H1 (cell line): ENCODE data around the gene SCFD1.

Experiments used
- BCL11A ChIP-seq, 2 experiments: IDR thresholded peaks; one replicate each; pipeline ENCODE4 v1.6.1; 2011; ENCODE audit warnings: low read depth in 2 of 2, low read length in 2 of 2, mild to moderate bottlenecking in 2 of 2
- CREB1 ChIP-seq: IDR thresholded peaks from 2 replicates; pipeline ENCODE4 v1.6.1; 2012; ENCODE audit warnings: inconsistent platforms
- CTCF ChIP-seq, 3 experiments: IDR thresholded peaks; 1 replicate in 2 of 3; 2 replicates in 1 of 3; pipeline versions ENCODE4 v1.5.1 to v1.6.1; 2011; ENCODE audit warnings: low read length in 3 of 3, mild to moderate bottlenecking in 3 of 3, inconsistent platforms in 2 of 3, low read depth in 1 of 3, moderate library complexity in 1 of 3; ENCODE audit not compliant: insufficient read depth in 1 of 3; ENCODE audit errors: control extremely low read depth in 1 of 3
- KDM1A ChIP-seq: fragments of 200-600, 300-600 bp; sonication (generic); IDR thresholded peaks from 2 replicates; pipeline ENCODE4 v1.7.1; 2016; ENCODE audit warnings: mild to moderate bottlenecking, low read length, borderline replicate concordance
- POLR2AphosphoS5 ChIP-seq: IDR thresholded peaks from 2 replicates; pipeline ENCODE4 v1.6.1; 2011; ENCODE audit warnings: low read depth, low read length
- TAF1 ChIP-seq: IDR thresholded peaks from 2 replicates; pipeline ENCODE4 v1.6.1; 2011; ENCODE audit warnings: mild to moderate bottlenecking, low read depth, low read length
- TF ChIP-seq, protein P1 (sequence below): IDR thresholded peaks from 2 replicates; pipeline ENCODE4 v1.6.1; 2011; ENCODE audit warnings: low read depth, mild to moderate bottlenecking, low read length; ENCODE audit not compliant: insufficient read depth

DNA sequence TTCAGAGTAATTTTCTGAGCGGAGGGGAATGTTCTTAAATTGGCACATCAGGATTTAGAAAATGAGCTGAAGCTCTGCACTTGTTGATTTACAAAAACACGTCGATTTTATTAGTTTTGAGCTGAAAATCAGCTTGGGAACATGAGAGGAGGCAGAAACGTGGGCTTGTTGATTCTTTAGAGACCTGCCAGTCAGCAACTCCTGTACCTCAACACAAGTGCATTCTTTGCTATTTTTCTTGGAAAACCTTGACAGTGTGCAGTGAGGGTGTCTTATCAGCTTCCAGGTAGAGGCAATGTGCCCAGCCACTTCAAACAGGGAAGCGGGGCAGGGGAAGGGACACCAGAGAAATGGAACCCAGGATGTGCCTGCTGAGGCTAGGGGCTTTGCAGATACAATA lies 149.5 kb downstream of the SCFD1 start:
- TF ChIP-seq, protein P1, sequence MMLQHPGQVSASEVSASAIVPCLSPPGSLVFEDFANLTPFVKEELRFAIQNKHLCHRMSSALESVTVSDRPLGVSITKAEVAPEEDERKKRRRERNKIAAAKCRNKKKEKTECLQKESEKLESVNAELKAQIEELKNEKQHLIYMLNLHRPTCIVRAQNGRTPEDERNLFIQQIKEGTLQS = no peak
- no peak for TF ChIP-seq CREB1
- no peak for TF ChIP-seq KDM1A
- TF ChIP-seq TAF1 = no peak
- no peak for TF ChIP-seq CTCF (IDR thresholded peaks at IDR 0.05; ENCODE audit: control extremely low read depth in 1 of 3, insufficient read depth in 1 of 3, low read depth in 1 of 3, low read length in 3 of 3)
- no peak for TF ChIP-seq BCL11A (IDR thresholded peaks at IDR 0.05; ENCODE audit: low read depth in 2 of 2, low read length in 2 of 2)
- TF ChIP-seq POLR2AphosphoS5 = no peak
